A673 (cell line): Measurements from ENCODE around the gene HK1.

Experiments used
- CTCF ChIP-seq: fragments of 300-800, 200-600 bp; sonication (generic); conservative IDR thresholded peaks from 2 replicates; pipeline ENCODE4 v1.5.1; 2017; ENCODE audit warnings: low read depth, mild to moderate bottlenecking, antibody characterized with exemption, low read length, moderate library complexity, mixed read lengths
- EZH2 ChIP-seq: fragments of 200-600 bp; sonication (generic); IDR thresholded peaks from 2 replicates; pipeline ENCODE4 v1.6.1; 2017; ENCODE audit warnings: borderline replicate concordance, low read depth, mild to moderate bottlenecking, mixed read lengths, antibody characterized with exemption, low read length; ENCODE audit not compliant: poor library complexity, severe bottlenecking

GRCh38 chr10:69359148-69359547 is 80.9 kb downstream of the HK1 start:
- TF ChIP-seq CTCF: no peak
- TF ChIP-seq EZH2: no peak
